Epithelial cell of alveolus of lung (primary cell): ENCODE measurements around the gene TEX26. TPM values are rescaled to one million over a fixed set of nuclear protein-coding genes. Genes with fewer than 3 reads are reported as not detected.

Experiments
- total RNA-seq: library from RNA; depleted of rRNA; stranded (reverse); fragments of >200 nt; gene quantifications from 2 replicates; pipeline ENCODE4 v1.2.1, GENCODE V29; 2015

Gene TEX26
- total RNA-seq, result 0.56 TPM in 1 of 2 replicates, not detected in the other

GRCh38 chr13:30932481-30933353, at the start of gene TEX26:
Gene TEX26 (plus strand): TSS chr13:30932656. CDS start chr13:30932716, 60 bp downstream.

GRCh38 chr13:30905932-30906383, 26.5 kb upstream of the TEX26 start, which contains the start of gene MEDAG:
Gene MEDAG (plus strand): TSS chr13:30906271. CDS start chr13:30906516, 245 bp downstream.

Other genes with a start within 250 kb of the TEX26 start
- 0.64 and 12.2 TPM in 2 replicates for gene ALOX5AP, start 197.1 kb upstream of the TEX26 start, total RNA-seq
- gene MEDAG, start 26.4 kb upstream of the TEX26 start, total RNA-seq, result 13.1 and 13.6 TPM in 2 replicates
- 27.8 and 37.0 TPM in 2 replicates for gene HSPH1, start 229.2 kb downstream of the TEX26 start, total RNA-seq